Measurements from ENCODE around the gene CD14.
"Not testable (repeated sequence)": the region's sequence is repeated elsewhere in the genome, so short reads cannot be mapped to it uniquely, and the experiment has no call there.

Gene CD14

DNA sequence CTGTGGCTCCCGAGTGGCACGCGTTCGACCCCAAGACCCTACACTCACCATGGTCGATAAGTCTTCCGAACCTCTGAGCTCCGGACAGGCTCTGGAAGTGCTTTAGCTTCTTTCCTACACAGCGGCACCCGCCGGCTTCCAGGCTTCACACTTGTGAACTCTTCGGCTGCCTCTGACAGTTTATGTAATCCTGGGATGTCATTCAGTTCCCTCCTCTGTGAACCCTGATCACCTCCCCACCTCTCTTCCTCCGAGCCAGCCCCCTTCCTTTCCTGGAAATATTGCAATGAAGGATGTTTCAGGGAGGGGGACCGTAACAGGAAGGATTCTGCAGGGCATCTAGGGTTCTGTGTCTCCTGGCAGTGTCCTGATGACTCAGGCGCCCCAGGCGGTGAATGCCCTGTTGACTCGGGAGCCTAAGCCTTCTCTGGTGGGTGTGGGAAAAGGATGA lies at the start of gene CD14:
CD14 (minus strand) TSS at position 155 of the 451 bp plus-strand sequence; CDS start at position 51, 104 bp downstream.
- DNase-seq (ENCODE audit: low spot score): no peak

DNA sequence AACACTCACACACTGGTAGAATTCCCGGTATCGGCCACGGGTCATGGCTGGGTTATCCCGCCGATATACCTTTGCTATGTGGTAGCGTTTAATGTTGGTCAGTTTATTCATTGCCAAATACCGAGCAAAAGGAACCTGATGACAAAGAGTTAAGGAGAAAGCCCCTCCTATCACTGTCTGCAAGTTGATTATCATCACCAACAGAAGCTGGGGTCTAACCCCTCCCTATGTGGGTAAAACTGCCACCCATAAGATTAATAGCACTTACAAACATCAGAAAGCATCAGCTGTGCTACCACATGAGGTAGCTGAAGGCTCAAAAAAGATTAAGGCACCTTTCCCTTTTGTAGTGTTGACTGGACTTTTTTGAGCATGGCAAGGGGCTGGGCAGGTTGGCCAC lies 46.0 kb upstream of the CD14 start:
- DNase-seq (ENCODE audit: low spot score): no peak

DNA sequence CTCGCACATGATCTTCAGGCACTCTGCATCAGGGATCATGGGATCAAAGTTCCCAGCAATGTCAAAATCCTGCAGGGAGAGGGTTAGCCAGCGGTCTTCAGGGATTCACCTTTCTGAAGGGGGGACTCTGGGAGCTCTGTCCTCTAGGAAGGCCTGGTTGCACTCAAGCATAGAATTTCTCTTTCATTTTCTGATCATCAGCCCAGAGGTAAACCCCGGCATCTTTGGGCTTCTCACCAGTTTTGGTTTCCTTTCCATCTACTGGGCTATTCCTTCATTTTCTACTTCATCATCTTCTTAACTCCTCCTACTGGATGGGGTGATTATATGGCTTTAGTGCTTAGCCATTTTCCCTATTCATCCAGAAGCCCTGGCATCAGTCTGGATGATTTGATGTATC lies 45.0 kb upstream of the CD14 start:
- no peak for DNase-seq (ENCODE audit: low spot score)

DNA sequence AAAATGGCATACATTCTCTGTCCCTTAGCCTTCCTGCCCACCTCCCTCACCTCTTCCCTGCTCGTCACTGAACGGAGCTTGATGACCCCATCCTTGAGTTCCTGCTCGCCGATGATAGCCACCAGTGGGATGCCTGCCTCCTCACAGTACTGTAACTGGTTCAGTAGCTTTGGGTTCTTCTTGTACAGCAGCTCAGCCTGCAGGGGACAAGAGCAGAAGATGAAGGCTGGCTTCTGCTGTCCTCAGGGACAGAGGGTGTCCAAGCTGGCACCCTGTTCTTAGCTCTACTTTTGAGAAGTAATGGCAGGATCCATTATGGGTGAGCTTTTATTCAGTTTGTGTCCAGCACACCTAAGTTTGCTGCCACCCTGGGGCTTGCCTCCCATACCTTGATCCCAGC lies 41.7 kb upstream of the CD14 start:
- no peak for DNase-seq (ENCODE audit: low spot score)

DNA sequence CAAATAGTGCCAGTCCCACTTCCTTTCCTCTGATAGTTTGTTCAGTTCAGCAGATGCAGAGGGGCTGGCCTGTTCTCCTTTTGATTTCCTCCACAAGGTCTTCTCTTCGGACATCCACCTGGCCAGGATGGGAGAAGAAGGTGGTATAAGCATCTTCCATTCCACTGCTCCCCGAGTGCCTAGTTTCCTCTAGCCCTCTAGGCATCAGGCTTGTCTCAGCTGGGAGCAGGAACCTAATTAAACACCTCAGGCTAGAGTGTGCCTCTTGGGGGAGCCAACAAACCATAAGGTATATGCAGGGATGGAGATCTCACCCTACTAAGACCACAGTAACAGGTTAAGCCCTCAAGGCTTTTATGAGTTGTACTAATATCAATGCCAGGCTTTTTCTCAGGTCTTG lies 41.2 kb upstream of the CD14 start:
- DNase-seq (ENCODE audit: low spot score): peak; percentile 15

DNA sequence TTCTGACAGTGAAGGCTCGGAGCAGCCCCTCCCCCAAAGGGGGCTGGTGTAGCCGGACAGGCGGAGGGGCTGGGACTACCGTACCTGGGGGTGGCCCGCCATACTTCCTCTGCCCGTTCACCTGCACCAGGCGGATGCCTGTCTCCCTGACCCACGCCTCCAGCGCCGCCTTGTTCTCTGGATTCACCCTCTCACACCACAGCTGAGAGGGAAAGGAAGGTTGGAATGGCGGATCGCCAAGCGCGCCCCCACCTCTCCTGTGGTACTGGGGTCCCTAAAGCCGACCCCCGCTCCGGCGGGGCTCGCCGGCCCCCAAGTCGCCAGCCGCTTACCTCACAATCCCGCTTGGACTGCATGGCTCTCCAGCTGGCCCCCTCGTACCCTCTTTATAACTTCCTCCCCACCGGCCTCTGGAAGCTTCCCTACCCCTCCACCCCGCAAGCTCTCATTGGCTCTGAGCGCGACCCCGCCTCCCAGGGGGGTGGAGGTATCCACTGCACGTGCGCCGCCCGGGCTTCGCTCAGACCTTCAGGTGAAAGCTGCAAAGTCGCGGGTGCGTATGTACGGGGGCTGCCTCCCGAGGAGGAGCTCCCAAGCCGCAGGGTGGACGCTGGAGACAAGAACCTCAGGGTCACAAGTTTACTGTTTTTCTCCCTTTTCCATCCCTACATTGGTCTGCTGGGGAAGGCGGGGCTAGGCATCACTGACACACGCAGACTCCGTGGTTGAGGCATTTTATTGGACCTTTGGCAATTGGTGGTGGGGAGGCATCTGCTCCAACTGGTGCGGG lies 40.4 kb upstream of the CD14 start, which contains the start of gene DND1:
DND1 (minus strand) TSS at position 390 of the 790 bp plus-strand sequence; CDS start at position 356, 34 bp downstream.
- no peak for DNase-seq (ENCODE audit: low spot score)

DNA sequence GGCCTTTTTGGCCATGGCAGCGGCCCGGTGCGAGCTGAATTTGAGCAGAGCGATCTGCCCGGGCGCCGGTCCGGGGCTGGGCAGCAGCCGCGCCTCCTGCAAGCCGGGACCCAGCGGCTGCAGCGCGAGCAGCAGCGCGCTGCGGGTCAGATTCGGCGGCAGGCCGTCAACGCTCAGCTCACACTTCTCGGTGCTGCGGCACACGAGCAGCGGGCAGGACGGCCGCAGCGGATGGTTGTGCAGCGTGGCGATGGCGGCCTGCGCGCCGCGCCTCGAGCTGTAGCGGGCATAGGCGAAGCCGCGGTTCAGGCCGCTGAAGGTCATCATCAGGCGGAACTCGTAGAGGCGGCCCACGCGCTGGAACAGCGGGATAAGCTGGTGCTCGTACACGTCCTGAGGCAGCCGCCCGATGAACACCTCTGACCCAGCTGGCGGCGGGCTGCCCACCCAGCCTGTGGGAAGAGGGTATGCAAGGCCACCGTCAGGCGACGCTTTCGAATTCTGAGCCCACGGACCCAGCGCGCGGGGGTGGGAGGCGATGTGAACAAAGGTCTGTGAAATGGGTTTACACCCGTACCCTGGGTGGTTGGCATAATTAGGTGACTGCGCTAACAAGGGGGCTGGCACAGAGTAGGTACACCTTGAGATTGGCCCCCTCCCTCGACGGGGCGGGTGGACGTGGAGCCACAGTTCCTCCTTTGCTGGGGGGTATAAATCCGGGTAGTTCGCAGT lies 39.6 kb upstream of the CD14 start:
- DNase-seq (ENCODE audit: low spot score): no peak

DNA sequence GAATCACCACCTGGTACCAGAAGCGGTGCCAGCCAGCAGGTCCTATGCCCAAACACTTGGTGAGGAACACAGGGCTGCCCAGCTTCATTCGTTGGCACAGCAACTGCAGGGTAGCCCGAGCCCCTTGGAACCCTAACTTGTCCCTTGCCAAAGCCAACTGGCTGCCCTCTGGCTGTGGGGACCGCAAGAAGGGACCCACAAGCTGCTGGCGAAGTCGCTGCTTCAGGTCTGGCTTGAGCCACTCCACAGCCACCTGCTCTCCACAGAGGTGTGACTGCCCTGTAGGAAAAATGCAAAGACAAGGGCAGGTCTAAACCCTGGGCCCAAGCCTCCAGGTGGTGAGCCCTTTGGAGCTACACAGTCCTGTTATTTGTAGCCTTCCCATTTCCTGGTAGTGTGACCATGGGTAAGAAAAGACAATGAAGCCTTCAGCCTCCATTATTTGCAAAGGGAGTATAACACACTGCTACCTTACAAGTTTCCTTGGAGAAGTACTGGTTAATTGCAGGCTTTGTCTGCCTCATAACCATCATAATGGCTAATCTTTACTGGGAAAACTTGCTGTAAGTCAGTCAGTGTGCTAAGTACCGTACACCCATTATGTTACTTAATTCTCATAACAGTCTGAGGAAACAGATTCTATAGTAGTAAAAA lies 38.6 kb upstream of the CD14 start:
- no peak for DNase-seq (ENCODE audit: low spot score)

DNA sequence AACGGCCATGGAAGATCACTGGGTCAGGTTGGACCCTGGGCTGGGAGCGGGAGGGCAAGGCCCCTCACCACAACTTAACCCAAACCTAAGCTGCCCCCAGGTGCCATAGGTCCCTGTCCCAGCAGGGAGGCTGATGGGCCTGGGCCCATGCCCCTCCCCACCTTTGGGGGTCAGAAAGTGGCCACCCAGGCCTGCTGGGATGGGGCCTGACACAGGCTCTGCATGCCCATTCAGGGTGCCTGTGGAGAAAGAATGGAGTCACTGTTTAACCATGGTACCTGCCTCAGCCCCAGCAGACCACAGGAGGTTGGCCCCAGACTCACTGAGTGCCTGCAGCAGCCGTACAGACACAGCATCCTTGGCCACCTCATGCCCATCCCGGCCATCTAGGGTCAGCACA lies 38.1 kb upstream of the CD14 start:
- DNase-seq (ENCODE audit: low spot score): not testable (repeated sequence)

DNA sequence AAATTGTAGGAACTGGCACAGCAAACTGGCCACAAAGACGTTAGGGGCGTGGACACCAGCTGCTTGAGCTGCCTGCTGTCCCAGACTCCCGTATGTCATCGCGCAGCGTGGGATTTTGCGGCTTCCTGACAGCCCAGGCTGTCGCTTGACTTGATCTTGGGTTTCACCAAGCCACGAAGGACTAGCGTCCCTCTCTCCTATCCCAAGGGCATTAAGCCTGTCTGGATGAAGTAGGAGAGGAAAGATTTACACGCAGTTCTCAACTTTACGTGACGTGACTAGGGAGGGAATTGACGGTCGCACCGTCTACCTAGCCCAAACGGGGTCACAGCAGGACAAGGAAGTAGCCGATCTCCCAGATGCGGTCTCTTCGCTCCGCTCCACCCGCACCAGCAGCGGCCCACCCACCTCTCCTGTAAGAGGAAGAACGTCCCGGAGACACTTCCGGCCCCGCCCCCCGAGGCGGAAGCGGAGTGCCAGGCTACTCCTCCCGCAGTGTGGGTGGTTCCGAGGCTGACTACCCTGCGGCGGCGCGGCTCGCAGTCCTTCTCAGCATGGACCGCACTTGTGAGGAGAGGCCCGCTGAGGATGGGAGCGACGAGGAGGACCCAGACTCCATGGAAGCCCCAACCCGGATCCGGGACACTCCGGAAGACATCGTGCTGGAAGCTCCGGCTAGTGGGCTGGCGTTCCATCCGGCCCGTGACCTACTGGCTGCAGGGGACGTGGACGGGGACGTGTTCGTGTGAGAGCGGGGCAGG lies 31.6 kb upstream of the CD14 start, which contains the start of gene WDR55:
WDR55 (plus strand) TSS at position 546 of the 761 bp plus-strand sequence; CDS start at position 555, 9 bp downstream.
- DNase-seq (ENCODE audit: low spot score): peak; percentile 96

DNA sequence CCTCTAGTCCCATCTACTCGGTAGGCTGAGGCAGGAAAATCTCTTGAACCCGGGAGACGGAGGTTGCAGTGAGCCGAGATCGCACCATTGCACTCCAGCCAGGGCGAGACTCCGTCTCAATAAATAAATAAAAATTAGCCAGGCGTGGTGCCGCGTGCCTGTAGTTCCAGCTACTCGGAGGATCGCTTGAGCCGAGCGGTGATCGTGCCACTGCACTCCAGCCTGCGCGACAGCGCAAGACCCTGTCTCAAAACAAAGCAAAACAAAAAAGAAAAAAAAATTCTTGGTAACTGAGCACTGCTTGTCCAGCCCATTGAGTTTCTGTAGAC lies 31.0 kb upstream of the CD14 start:
- no peak for DNase-seq (ENCODE audit: low spot score)

DNA sequence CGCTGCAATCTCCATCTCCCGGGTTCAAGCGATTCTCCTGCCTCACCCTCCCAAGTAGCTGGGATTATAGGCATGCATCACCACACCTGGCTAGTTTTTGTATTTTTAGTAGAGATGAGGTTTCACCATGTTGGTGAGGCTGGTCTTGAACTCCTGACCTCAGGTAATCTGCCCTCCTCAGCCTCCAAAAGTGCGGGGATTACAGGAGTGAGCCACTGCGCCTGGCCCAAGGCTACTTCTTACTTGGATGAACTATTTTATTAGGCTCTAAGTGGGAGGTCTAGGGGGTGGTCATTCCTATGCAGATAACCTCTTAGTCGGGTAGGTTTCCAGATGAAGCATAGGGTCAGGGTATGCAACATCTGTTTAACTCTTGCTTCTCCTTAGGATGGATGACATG lies 27.4 kb upstream of the CD14 start:
- DNase-seq (ENCODE audit: low spot score): not testable (repeated sequence)

DNA sequence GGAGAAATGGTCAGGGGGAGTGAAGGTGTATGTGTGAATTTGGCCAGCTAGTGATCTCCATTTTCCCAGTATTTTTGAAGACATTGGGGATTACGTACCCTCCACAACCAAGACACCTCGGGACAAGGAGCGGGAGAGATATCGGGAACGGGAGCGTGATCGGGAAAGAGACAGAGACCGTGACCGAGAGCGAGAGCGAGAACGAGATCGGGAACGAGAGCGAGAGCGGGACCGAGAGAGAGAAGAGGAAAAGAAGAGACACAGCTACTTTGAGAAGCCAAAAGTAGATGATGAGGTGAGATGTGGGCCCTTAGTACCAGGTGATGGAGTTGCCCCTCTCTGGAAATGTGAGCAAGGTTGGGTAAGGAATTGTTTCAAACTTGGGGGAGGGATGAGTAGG lies 25.9 kb upstream of the CD14 start:
- no peak for DNase-seq (ENCODE audit: low spot score)

DNA sequence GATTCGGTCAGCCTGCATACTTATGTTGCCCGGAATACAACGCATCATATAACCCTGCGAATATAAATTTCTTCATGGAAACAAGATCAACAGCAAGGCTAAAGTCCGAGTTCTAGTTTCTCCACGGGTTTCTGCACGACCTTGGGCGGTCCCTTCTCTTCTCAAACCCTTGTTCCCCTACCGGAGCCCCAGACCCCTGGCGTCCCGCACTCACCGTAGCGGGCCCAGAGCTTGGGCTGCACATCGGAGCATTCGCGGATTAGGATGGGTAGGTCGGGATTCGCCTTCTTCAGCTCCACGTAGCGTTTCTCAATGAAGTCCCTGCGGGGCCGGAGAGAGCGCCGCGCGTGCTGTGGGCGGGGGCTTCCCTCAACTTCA lies 14.1 kb upstream of the CD14 start:
- no peak for DNase-seq (ENCODE audit: low spot score)

DNA sequence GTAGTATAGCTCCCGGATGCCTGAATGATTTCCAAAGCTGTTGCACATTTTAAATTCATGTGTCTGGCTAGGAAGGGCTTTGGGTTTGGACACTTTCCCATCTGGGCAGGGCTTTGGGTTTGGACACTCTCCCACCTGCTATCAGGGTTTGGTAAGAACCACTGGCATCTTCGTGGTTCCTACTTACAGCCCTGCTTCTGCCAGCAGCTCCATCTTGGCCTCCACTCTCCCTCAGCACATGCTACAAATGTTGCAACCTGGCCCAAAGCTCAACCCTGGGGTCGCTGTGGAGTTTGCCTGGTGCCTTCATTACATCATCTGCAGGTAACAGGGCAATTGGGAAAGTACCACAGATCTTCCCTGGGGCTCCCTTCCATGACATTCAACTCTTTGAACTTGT lies 9.7 kb upstream of the CD14 start:
- DNase-seq (ENCODE audit: low spot score): no peak

DNA sequence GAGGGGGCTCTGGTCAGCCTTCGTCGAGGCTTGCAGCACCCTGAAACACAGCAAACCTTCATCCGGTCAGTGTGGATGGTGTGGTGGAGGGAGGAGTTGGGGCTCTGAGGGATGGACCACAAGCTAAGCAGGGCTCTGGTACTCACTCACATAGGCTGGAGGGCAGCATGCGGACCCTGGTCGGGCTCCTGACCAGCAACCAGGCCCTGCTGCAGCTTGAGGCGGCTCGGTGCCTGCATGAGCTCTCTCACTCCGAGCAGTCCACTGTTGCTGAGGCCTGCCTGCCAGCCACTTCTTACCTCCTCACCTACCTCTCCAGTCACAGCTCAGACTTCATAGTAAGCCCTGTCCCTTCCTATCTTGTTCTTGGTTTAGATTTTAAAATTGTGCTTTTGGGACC lies 8.7 kb upstream of the CD14 start:
- DNase-seq (ENCODE audit: low spot score): no peak

DNA sequence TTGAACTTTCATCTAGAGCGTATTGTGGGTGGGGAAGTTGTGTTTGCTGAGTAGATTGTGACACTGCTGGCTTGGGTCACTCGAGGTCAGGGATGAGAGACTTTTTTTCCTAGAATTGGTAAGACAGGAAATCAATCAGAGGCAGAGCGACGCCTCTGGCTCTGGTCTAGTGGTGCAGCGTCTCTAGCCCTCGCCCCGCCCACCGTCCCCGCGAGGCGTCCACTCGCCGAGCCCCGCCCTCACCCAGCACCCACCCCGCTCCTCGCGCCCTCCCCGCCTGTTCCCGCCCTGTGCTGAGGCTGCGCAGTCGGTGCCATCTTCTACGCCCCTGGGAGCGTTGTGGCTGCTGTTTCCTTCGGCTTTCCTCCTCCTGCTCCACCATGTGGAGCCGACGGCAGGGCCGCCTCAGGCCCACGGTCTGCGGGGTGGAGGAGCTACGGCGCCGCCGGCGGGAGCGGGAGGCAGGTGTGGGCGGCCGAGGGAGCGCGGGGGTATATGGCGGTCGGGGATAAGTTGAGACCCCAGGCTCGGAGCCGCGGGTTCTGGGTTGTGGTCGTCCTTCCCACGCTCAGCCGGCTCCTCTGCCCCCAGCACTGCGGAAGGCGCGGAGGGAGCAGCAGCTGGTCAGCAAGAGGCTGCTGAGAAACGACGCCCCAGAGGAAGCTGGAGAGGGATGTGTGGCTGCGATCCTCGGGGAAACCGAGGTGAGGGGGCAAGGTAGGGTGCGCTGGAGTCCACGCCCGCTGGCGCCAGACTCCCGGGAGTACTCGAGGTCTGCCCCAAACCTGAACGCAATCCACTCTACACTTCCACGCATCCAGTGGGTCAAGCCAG lies 6.4 kb upstream of the CD14 start, which contains the start of gene TMCO6:
TMCO6 (plus strand) TSS at position 304 of the 834 bp plus-strand sequence; CDS start at position 381, 77 bp downstream.
- peak; percentile 94 for DNase-seq (ENCODE audit: low spot score)

DNA sequence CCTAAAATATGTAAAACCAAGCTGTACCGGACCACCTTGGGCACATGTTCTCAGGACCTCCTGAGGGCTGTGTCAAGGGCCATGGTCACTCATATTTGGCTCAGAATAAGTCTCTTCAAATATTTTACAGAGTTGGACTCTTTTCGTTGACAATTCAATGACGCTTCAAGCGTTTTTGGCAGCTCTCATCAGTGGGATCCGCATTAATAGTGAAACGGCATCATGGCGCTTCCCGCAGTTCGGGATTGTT lies 5.8 kb upstream of the CD14 start:
- DNase-seq (ENCODE audit: low spot score): not testable (repeated sequence)

DNA sequence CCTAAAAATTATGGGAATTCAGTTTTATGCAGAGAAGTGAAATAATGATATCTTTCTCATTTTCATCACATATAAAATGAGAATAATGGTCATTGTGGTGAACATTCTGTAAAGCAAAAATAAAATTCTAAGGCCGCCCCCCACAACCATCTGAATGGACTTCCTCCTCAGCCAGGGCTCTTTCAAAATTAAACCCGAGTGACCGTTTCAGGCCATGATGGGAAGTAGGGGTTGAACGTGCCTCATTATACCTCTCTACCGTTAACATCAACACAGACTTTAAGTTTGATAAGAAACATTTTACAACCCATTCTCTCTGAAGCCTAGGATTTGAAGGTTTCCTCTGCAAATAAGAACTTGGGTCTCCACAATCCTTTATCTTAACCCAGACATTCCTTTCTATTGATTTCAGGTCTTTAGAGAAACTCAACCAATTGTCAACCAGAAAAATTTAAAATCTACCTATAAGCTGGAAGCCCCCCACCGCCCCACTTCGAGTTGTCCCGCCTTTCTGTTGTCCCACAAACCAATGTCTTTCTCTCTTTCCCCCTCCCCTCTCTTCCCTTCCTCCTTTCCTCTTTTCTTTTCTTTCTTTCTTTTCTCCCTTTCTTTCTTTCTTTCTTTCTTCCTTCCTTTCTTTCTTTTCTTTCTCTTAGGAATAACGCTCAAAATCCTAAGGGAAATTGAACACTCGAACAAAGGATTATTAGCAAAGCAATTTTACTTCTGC lies 4.6 kb upstream of the CD14 start:
- no peak for DNase-seq (ENCODE audit: low spot score)
